NCI-H524 (cell line): ENCODE results near the gene PCIF1.
"Not testable (repeated sequence)": the region's sequence is repeated elsewhere in the genome, so short reads cannot be mapped to it uniquely, and the experiment has no call there.

Experiments
- DNase-seq, 2 experiments: peaks; one replicate each; lab custom pipeline; 2025; lab: John Stamatoyannopoulos, UW

Gene PCIF1

DNA sequence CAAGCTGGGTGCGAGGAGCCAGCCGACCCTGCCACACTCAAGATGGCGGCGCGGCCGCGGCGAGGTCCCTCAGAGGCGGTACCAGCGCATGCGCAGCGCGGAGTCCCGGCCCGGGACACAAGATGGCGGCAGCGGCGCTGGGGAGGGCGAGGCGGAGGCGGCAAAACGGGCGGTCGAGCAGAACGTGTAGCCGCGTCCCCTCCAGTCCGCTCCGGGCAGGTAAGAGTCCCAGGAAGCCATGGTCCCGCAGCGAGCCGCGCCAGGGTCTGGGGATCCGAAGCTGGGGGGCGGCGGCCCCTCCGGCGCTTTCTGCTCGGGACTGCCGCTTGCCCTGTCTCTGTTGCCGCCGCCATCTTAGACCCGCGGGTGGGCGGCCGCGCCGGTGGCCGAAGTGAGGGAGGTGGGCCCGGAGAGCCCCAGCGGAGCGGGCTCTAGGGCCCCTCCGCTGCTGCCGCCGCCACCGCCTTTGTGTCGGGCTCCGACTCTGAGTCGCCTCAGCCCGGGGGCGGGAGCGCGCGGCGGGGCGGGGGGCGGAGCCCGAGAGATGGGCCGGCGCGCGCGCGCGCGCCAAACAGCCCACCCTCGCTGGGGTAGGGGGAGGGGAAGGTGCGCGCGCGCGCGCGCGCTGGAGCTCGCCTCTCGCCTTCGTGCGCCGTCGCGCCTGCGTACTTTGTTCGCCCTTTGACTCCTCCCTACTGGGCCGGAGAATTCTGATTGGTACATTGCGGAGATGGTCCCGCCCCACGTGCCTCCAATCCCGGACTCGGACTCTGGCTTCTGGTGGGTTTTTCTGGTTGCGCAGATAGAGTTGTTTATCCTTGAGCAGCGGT is at the start of gene PCIF1:
PCIF1 (plus strand) TSS at position 98 of the 830 bp plus-strand sequence. CDS start 4,317 bp downstream, outside the sequence.
- DNase-seq = peak; percentile 94 to 97

DNA sequence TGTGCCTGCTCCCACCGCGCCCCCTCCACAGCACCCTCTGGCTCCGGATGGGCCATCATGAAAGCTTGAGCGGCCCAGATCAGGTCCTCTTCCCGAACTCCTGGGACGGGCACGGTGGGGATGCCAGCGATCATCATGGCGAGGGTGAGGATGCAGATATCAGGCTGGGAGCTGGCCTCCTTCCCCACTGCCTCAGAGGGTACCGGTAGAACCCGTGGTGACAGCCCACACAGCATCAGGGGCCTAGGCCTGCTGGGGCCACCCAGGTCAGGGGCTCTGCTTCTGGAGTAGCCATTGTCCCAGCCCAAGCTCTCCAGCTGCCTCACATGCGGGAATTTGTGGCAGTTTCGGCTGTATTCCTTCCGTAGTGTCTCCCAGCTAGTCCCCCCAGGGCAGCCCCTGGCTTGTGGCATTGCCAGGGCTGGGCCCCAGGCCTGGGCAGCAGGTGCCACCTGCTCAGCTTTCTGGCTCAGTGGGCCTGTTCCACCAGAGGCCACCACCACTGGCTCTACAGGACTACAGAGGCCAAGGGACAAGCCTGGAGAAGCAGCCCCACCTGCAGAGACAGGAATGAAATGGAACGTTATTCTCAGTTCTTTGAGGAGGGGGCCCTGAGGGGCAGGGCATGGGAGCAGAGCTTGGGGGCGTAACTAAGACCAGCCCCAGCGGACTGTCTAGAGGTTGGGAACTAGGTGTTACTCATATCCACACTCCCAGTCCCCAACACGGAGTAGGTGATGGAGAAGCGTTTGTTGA is 47.7 kb upstream of the PCIF1 start:
- no peak for DNase-seq

DNA sequence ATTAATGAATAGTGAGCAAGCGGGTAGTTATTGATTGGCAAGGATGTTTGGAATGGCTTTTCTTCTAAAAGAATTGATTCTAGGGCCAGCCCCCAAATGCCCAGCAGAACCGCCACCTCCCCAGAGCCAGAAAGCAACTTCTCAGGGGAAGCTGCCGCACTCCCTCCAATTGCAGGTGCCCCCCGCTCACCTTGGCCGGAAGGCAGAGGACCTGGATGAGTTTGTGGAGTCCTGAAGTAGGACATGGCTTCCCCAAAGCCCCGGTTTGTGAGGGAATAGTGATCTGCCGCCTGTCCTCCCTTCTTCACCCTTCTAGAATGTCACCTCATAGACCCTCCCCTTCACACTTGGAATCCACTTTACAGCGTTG is 47.2 kb upstream of the PCIF1 start, which contains the start of gene SPATA25:
SPATA25 (minus strand) TSS at position 277 of the 370 bp plus-strand sequence; CDS start at position 245, 32 bp downstream.
- no peak for DNase-seq

DNA sequence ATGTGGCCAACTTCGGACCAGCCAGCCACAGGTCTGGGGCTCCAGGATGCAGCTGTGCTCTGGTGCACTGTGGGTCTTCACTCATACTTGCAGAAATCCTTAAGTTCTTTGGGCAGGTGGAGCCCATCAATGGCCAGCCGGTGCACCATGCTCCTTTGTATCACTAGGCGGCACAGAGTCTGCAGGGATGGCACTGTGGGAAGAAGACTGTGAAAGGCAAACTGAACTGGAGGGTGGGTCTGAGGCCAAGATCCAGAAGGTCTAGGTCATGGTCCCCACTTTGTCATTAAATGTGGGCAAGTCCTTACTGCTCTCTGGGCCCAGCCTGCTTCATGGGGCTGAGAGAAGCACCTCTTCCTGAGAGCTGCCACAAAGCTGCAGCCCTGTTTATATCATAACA is 45.8 kb upstream of the PCIF1 start:
- DNase-seq = no peak

DNA sequence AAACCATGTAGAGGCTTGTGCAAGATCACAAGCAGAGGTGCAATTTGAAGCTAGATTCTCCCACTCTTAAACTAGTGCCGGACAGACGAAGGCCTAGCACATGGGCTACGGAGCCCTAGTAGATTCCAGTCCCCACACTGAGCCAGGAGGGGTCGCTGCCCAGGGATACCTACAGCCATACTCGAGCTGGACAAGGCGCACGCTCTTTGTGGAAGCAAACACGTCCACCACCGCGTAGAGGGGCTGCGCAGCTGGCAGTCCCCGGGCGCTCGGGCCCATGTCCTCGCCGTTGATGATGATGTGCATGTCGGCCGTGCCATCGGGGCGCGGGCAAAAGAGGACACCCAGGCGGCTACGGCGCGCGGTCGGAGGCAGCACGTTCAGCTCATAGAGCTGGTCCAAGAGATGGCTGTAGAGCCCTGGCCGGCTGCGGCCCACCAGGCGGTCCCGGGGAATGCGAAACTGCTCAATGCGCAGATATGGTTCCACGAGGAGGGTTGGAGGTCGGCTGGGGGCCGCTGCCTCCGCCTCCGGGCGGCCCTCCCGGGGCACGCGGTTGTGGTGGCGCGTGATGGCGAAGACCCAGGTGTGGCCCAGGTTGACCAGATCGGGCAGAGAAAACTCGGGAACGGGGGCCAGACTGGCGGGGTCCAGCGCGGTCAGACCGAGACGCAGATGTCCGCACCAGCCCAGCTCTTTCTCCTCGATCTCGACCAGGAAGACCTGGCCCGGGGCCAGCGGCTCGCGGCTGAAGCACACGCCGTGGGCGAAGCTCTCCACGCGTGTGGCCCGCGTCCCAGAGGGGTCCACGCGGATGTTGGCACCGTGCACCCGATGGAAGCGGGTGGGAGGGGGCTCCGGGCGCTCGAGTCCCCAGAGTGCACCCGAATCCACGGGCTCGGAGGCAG is 44.2 kb upstream of the PCIF1 start:
- DNase-seq = peak; percentile 44 to 74

DNA sequence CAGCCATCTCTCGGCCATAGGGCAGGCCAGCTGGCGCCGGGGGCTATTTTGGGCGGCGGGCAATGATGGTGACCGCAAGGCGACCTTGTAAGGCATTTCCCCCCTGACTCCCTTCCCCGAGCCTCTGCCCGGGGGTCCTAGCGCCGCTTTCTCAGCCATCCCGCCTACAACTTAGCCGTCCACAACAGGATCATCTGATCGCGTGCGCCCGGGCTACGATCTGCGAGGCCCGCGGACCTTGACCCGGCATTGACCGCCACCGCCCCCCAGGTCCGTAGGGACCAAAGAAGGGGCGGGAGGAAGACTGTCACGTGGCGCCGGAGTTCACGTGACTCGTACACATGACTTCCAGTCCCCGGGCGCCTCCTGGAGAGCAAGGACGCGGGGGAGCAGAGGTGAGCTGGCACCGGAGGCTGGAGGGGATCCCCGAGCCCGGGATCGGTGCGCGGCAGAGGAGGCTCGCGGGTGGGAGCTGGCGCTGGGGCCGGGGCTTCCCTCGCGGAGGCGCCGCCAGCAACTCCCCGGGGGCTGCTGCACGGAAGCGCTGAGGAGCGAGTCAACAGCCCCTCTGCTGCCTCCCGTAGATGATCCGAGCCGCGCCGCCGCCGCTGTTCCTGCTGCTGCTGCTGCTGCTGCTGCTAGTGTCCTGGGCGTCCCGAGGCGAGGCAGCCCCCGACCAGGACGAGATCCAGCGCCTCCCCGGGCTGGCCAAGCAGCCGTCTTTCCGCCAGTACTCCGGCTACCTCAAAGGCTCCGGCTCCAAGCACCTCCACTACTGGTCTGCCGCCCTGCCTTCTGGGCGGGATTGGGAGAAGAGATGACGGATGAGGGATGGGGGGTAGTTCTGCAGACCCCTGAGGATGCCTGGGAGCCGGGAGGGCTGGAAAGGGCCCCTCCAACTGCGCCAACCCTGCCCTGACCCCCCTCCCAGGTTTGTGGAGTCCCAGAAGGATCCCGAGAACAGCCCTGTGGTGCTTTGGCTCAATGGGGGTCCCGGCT is 43.2 kb upstream of the PCIF1 start, which contains the start of the genes CTSA and NEURL2:
CTSA (plus strand) TSS at position 351 of the 999 bp plus-strand sequence; CDS start at position 585, 234 bp downstream.
NEURL2 (minus strand) TSS at position 224 of the 999 bp plus-strand sequence; CDS start at position 7, 217 bp downstream.
- DNase-seq = peak; percentile 81 to 84

DNA sequence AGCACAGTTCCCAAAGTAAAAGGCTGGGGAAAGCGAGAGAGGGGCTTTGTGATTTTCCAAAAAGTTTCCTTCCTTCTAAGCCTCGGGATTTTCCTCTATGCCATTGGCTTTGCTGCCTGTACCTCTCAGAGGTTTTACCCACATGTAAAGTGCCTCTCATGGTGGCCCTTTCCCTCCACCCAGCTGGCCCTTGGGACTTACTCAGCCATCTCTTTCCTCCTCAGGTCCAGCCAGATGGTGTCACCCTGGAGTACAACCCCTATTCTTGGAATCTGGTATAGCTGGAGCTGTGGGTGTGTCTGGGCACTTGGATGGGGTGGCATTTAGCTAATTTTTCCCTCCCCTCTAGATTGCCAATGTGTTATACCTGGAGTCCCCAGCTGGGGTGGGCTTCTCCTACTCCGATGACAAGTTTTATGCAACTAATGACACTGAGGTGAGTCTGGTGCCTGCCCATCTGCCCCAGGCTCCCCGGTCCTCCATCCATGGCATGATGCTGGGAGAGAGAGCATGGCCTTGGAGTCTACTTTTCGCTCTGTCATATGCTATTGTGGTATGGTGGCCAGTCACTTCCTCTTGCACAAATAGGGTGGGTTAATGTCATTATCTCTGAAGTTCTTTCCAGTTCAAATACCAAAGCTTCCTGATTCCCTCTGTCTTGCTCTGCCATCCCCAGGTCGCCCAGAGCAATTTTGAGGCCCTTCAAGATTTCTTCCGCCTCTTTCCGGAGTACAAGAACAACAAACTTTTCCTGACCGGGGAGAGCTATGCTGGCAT is 42.2 kb upstream of the PCIF1 start:
- peak in 1 of 2 experiments; percentile 33 for DNase-seq

DNA sequence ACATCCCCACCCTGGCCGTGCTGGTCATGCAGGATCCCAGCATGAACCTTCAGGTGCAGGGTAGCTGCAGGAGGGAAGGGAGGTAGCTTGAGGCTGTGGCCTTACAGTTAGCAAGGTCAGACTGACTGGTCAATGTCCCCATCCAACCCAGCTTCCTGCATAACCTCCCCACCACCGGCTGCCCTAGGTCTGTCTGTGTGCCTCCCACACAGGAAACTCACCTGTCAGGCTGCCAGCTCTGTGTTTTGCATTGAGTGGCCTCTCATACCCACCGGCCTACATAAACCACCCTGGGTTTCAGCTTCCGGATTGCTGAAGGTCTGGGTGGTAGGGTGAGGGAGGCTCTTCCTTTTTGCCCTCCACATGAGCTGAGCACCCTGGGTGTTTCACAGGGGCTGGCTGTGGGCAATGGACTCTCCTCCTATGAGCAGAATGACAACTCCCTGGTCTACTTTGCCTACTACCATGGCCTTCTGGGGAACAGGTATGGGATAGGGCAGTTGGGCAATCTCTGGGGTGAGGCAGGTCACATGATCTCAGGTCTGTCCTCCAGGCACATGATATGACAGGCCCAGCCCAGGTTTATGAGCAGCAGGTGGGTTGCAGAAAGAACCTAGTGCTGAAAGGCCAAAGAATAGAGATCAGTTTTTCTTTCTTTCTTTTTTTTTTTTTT is 41.5 kb upstream of the PCIF1 start:
- DNase-seq = no peak

DNA sequence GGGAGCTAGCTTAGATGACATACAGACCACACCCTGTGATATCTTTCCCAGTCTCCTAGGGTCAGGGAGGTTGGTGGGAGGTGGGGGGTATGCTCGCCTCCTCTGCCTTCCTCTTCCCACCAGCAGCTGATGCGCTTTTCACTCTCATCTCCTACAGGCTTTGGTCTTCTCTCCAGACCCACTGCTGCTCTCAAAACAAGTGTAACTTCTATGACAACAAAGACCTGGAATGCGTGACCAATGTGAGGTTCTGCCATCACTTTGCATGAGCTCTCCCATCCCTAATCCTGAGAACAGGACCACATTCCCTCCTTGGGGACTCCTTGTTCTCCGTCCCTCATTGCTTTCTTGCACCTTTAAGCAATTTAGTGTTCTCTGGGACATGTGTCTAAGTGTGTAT is 40.7 kb upstream of the PCIF1 start:
- no peak for DNase-seq

DNA sequence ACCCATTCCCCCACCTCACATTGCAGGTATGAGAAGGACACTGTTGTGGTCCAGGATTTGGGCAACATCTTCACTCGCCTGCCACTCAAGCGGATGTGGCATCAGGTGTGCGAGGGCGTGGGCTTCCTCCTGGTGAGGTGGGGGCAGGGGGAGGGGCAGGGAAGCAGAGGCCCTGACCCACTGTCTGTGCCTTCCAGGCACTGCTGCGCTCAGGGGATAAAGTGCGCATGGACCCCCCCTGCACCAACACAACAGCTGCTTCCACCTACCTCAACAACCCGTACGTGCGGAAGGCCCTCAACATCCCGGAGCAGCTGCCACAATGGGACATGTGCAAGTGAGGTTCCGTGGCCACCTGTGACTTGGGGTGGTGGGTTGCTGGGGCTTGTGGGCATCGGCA is 39.7 kb upstream of the PCIF1 start:
- DNase-seq = no peak

DNA sequence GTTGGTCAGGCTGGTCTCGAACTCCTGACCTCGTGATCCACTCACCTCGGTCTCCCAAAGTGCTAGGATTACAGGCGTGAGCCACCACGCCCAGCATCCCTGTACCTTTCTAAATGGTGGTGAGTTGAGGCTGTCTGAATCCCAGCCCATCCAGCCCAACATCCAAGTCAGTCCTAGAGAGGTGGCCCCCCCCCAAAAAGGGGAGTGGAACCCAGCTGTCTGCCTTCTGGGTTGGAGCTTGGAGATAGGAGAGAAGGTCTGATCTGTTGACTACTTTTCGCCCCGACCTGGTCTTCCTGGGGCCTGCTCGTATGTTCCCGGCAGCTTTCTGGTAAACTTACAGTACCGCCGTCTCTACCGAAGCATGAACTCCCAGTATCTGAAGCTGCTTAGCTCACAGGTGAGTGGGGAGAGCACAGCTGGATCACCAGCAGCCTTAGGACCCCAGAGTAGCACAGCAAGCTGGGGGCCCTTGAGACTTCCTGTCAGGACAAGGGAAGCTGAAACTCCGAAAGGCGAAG is 37.8 kb upstream of the PCIF1 start:
- no peak for DNase-seq

DNA sequence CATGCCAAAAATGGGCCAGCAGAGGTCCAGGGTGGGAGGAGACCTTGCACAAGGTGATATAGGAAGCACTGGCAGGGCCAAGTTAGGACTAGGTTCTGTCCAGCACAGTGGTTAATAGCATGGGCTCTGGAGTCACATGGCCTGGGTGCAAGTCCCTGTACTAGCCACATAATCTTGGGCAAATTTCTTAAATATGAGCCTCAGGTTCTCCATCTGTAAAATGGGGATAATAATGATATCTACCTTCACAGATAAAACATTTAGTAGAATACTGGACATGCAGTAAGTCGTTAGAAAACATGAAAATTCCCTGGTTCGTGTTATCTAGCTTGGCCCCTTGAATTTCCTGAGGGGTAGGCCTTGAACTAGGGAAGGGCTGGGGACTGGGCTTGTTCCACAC is 37.2 kb upstream of the PCIF1 start:
- no peak for DNase-seq

DNA sequence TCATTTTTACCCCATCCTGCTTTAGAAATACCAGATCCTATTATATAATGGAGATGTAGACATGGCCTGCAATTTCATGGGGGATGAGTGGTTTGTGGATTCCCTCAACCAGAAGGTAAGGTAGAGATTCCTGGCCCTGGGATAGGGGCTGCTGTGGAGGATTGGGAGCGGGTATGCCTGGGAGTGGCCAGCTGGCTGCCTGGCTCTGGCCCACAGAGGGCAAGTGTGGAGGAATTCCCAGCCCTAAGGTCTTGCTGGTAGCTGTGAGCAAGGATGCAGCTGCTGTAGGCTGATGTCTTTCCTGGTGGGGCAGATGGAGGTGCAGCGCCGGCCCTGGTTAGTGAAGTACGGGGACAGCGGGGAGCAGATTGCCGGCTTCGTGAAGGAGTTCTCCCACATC is 36.8 kb upstream of the PCIF1 start:
- DNase-seq = no peak

DNA sequence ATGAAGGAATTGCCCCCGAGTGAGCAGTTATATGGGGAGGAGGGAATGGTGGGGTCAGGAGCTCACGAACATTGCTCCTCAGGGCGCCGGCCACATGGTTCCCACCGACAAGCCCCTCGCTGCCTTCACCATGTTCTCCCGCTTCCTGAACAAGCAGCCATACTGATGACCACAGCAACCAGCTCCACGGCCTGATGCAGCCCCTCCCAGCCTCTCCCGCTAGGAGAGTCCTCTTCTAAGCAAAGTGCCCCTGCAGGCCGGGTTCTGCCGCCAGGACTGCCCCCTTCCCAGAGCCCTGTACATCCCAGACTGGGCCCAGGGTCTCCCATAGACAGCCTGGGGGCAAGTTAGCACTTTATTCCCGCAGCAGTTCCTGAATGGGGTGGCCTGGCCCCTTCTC is 36.2 kb upstream of the PCIF1 start:
- no peak for DNase-seq

DNA sequence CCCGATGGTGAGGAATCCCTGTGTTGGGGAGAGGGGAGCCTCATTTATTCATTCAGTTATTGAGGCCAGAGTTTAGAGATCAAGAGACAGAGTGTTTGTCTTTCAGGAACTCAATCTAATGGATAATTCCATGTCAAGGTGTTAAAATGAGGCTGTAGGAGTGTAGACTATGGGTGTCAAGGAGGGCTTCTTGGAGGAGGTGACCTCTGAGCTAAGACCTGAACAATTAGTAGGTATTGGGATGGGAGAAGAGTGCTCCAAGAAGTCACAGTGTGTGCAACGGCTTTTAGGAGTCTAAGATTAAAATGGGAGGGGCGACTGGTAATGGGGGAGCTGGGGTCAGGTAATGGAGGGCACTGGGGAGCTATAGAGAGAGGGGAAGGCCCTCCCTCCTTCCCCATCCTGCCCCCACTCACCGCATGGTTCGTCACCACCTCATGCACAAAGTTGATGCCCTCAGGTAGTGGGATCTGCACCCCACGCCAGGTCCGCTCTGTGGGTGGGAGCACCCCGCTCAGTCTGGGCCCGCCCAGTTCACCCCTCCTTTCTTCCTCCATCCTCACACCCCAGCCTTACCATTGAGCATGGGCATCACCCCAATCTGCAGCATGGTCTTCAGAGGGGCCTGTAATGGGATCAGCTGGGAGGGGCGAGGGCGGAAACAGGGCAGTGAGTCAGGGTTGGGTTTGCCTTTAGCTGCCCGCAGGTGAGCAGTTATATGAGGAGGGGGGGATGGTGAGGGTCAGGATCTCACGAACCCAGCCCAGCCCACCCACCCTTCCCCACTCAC is 35.2 kb upstream of the PCIF1 start:
- no peak for DNase-seq

DNA sequence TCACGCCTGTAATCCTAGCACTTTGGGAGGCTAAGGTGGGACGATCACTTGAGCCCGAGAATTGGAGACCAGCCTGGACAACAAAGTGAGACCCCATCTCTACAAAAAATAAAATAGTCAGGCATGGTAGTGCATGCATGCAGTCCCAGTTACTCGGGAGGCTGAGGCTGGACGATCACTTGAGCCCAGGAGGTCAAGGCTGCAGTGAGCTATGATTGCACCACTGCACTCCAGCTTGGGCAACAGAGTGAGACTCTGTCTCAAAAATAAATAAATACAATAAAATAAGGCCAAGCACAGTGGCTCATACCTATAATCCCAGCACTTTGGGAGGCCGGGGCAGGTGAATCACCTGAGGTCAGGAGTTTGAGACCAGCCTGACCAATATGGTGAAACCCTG is 33.2 kb upstream of the PCIF1 start:
- DNase-seq = not testable (repeated sequence)

DNA sequence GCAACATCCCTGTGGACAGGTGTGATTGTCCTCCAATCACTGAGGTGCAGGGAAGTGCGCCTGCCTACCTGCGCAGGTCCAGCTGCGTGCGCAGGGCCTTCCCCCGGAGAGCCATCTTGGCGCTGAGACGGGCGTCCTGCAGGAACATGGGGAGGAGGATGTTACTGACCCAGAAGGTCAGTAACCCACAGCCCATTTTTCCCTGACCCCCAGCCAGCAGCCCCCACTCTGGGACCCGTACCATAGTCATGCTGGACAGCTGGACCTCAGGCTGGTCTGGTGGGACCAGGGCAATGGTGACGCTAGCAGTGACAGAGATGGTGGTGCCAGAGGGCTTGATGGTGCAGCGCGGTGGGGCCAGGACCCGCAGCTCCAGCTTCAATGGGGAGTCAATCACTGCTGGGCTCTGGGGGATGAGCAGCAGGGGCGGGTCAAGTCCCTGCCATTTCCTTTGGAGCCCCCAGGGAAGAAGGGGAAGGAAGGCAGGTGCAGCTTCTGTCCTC is 32.2 kb upstream of the PCIF1 start:
- no peak for DNase-seq
